ENCODE results near the gene C1orf50.

GRCh38 chr1:42801832-42802473 lies 34.9 kb downstream of the C1orf50 start:
- no peak for TF ChIP-seq CTCF (IDR thresholded peaks at IDR 0.05; ENCODE audit: extremely low read depth in 1 of 2, insufficient read depth in 1 of 2, low read depth in 1 of 2, low read length in 2 of 2)
- no peak for TF ChIP-seq POLR2AphosphoS5 (IDR thresholded peaks at IDR 0.05; ENCODE audit: insufficient read depth, low read depth, low read length)
- TF ChIP-seq MAX (IDR thresholded peaks at IDR 0.05; ENCODE audit: insufficient read depth, insufficient read length) = no peak
- no peak for TF ChIP-seq EZH2 (IDR thresholded peaks at IDR 0.05; ENCODE audit: borderline replicate concordance, low read depth, low read length, severe bottlenecking)
- TF ChIP-seq MYC (IDR thresholded peaks at IDR 0.05; ENCODE audit: low read depth, low read length) = no peak
- no peak for TF ChIP-seq POLR2A (IDR thresholded peaks at IDR 0.05; ENCODE audit: low read depth, low read length)

All from endothelial cell of umbilical vein (primary cell).